CD14-positive monocyte (primary cell): ENCODE results near the gene TRABD2A. TPM values are rescaled to one million over a fixed set of nuclear protein-coding genes. Genes with fewer than 3 reads are reported as not detected.

ENCODE experiments used
- DNase-seq, 3 donors: peaks; one replicate each; pipeline ENCODE4 v3.0.0-alpha.2; 2011 to 2022
- H2AFZ ChIP-seq: 2 replicates; pipeline ENCODE4 v1.6.0; 2012; ENCODE audit warnings: mild to moderate bottlenecking, low read depth, low read length, inconsistent platforms; ENCODE audit not compliant: insufficient read depth, poor library complexity, severe bottlenecking
- H3K27ac ChIP-seq, 2 donors: 1 replicate in 1 of 2; 2 replicates in 1 of 2; pipeline ENCODE4 v1.5.1; 2012 to 2013; ENCODE audit warnings: low read length in 2 of 2, control low read depth in 1 of 2, inconsistent platforms in 1 of 2, low read depth in 1 of 2, mild to moderate bottlenecking in 1 of 2
- H3K27me3 ChIP-seq, 2 donors: one replicate each; pipeline versions ENCODE4 v1.6.0 to v1.6.1; 2011 to 2013; ENCODE audit warnings: low read length in 2 of 2; ENCODE audit not compliant: control insufficient read depth in 2 of 2, insufficient read depth in 2 of 2
- H3K36me3 ChIP-seq, 2 donors: replicated peaks in 1 of 2; 1 replicate in 1 of 2; 2 replicates in 1 of 2; pipeline versions ENCODE4 v1.5.1 to v1.6.1; 2012 to 2013; ENCODE audit warnings: low read length in 2 of 2, control low read depth in 1 of 2, inconsistent platforms in 1 of 2, mild to moderate bottlenecking in 1 of 2; ENCODE audit not compliant: insufficient read depth in 2 of 2, control insufficient read depth in 1 of 2
- H3K4me1 ChIP-seq, 2 donors: 1 replicate in 1 of 2; 2 replicates in 1 of 2; pipeline versions ENCODE4 v1.5.1 to v1.6.1; 2012 to 2013; ENCODE audit warnings: low read length in 2 of 2, control low read depth in 1 of 2, inconsistent platforms in 1 of 2, mild to moderate bottlenecking in 1 of 2, moderate library complexity in 1 of 2; ENCODE audit not compliant: insufficient read depth in 2 of 2, control insufficient read depth in 1 of 2
- H3K4me2 ChIP-seq: replicated peaks from 2 replicates; pipeline ENCODE3; 2012; ENCODE audit warnings: low read length, moderate library complexity, mild to moderate bottlenecking; ENCODE audit not compliant: poor library complexity, severe bottlenecking; ENCODE audit errors: extremely low read depth
- H3K4me3 ChIP-seq, 3 experiments: fragments of 200-600 bp in 1 of 3; sonication (generic) in 1 of 3; replicated peaks in 1 of 3; 1 replicate in 2 of 3; 2 replicates in 1 of 3; pipeline ENCODE4 v1.5.1; 2011 to 2013; ENCODE audit warnings: low read length in 3 of 3, mild to moderate bottlenecking in 3 of 3, control low read depth in 2 of 3, low read depth in 2 of 3, inconsistent platforms in 1 of 3, moderate library complexity in 1 of 3
- H3K79me2 ChIP-seq: 2 replicates; pipeline ENCODE4 v1.6.0; 2012; ENCODE audit warnings: mild to moderate bottlenecking, control low read depth, inconsistent platforms, low read length, moderate library complexity; ENCODE audit not compliant: insufficient read depth
- H3K9ac ChIP-seq: 2 replicates; pipeline ENCODE4 v1.6.0; 2017; ENCODE audit warnings: low read length, mild to moderate bottlenecking; ENCODE audit not compliant: insufficient read depth, poor library complexity, severe bottlenecking
- H3K9me3 ChIP-seq, 2 donors: replicated peaks in 1 of 2; 1 replicate in 1 of 2; 2 replicates in 1 of 2; pipeline versions ENCODE4 v1.5.1 to v1.6.1; 2012 to 2013; ENCODE audit warnings: low read length in 2 of 2, control low read depth in 1 of 2; ENCODE audit not compliant: control insufficient read depth in 1 of 2, insufficient read depth in 1 of 2
- H4K20me1 ChIP-seq: 2 replicates; pipeline ENCODE4 v1.6.0; 2012; ENCODE audit warnings: mild to moderate bottlenecking, low read length, control low read depth, moderate library complexity; ENCODE audit not compliant: insufficient read depth
- H3K27ac Mint-ChIP-seq, 7 donors: one replicate each; pipeline ENCODE4 v1.8.0; 2020; ENCODE audit warnings: mild to moderate bottlenecking in 7 of 7, mixed read lengths in 7 of 7, moderate library complexity in 6 of 7, inconsistent platforms in 2 of 7
- H3K27me3 Mint-ChIP-seq, 3 donors: one replicate each; pipeline ENCODE4 v1.8.0; 2021 to 2022; ENCODE audit warnings: low read depth in 3 of 3, mild to moderate bottlenecking in 3 of 3, mixed read lengths in 3 of 3, moderate library complexity in 3 of 3, inconsistent platforms in 1 of 3
- H3K36me3 Mint-ChIP-seq, 2 donors: one replicate each; pipeline ENCODE4 v1.8.0; 2020; ENCODE audit warnings: mixed read lengths in 2 of 2, inconsistent platforms in 1 of 2, mild to moderate bottlenecking in 1 of 2
- H3K4me1 Mint-ChIP-seq: one replicate; pipeline ENCODE4 v1.8.0; 2020; ENCODE audit warnings: mild to moderate bottlenecking, mixed read lengths
- H3K4me3 Mint-ChIP-seq, 2 donors: one replicate each; pipeline ENCODE4 v1.8.0; 2020; ENCODE audit warnings: mild to moderate bottlenecking in 2 of 2, mixed read lengths in 2 of 2, moderate library complexity in 1 of 2
- H3K9me3 Mint-ChIP-seq, 7 donors: one replicate each; pipeline ENCODE4 v1.8.0; 2020 to 2022; ENCODE audit warnings: mixed read lengths in 7 of 7, mild to moderate bottlenecking in 6 of 7, moderate library complexity in 6 of 7, inconsistent platforms in 2 of 7
- CTCF ChIP-seq: fragments of 200-600 bp; IDR thresholded peaks from one replicate; pipeline ENCODE4 v1.8.0; 2022; ENCODE audit warnings: antibody characterized with exemption, mild to moderate bottlenecking
- WGBS: methylation state at CpG from one replicate; pipeline ENCODE4 v1.1.5; 2013; ENCODE audit warnings: missing lambda C conversion rate; ENCODE audit not compliant: insufficient coverage; 5-methylcytosine and 5-hydroxymethylcytosine counted together
- intact Hi-C, 2 donors: fragments of 100-400 bp; cut with micrococcal nuclease; formaldehyde crosslinking; loops; one replicate each; pipeline versions ENCODE4 v1.15.0 to v1.15.1; 2023
- polyA plus RNA-seq, 3 donors: library from polyadenylated mRNA; depleted of rRNA in 1 of 3; unstranded in 2 of 3; stranded (reverse) in 1 of 3; fragments of 300-500 nt in 2 of 3; fragments of >200 nt in 1 of 3; fragmentation: Illumina TruSeq in 2 of 3; gene quantifications; 1 replicate in 2 of 3; 2 replicates in 1 of 3; pipeline ENCODE4 v1.2.3, GENCODE V29; 2012 to 2021

The TRABD2A gene
- polyA plus RNA-seq, 3 donors: 0.53 to 0.95 (median 0.79) TPM

GRCh38 chr2:84855731-84856130, 25.2 kb downstream of the TRABD2A start:
- Histone ChIP-seq H3K4me3 (no peak overlapping the region), H3K4me1 (peaks cover 21 to 25% of the 10 kb centered on the region in 2 donors), H3K4me2 (no peak overlapping the region), H3K9me3 (peaks cover 19 to 21% of the 10 kb centered on the region in 2 donors), H3K36me3 (no peaks in the 10 kb centered on the region), H3K27me3 (no peaks in the 10 kb centered on the region), H4K20me1 (no peaks in the 10 kb centered on the region), H3K27ac (no peak overlapping the region), H3K79me2 (no peaks in the 10 kb centered on the region), H3K9ac (no peak overlapping the region), H2AFZ (no peak overlapping the region)
- H3K4me1 Mint-ChIP-seq: peaks cover 31% of the 10 kb centered on the region
- no CpG with 5 or more reads among the region's 11 CpGs for WGBS
- H3K9me3 Mint-ChIP-seq: peaks cover 19 to 28% (median 21%) of the 10 kb centered on the region in 7 donors
- peaks cover 2 to 5% (median 3%) of the 10 kb centered on the region in 3 donors for H3K27me3 Mint-ChIP-seq
- no peak overlapping the region for H3K4me3 Mint-ChIP-seq
- intact Hi-C loops: no loop called here
- H3K36me3 Mint-ChIP-seq: peaks cover 4 to 5% of the 10 kb centered on the region in 2 donors
- DNase-seq: no peak
- peak overlapping the region in 1 of 7 donors; percentile 78 for H3K27ac Mint-ChIP-seq
- TF ChIP-seq CTCF: no peak

GRCh38 chr2:84854850-84855249, 26.0 kb downstream of the TRABD2A start:
- intact Hi-C loops: no loop called here

More at GRCh38 chr2:84854850-84855249, 26.0 kb downstream of the TRABD2A start:
- Histone ChIP-seq H3K27me3 (no peaks in the 10 kb centered on the region), H3K9ac (no peak overlapping the region), H3K79me2 (no peaks in the 10 kb centered on the region), H3K9me3 (peaks cover 19 to 21% of the 10 kb centered on the region in 2 donors), H3K4me2 (no peak overlapping the region), H2AFZ (no peak overlapping the region), H3K4me1 (peaks cover 21 to 25% of the 10 kb centered on the region in 2 donors), H3K27ac (no peak overlapping the region), H3K4me3 (no peak overlapping the region), H3K36me3 (no peaks in the 10 kb centered on the region), H4K20me1 (no peaks in the 10 kb centered on the region)
- H3K4me1 Mint-ChIP-seq: peaks cover 31% of the 10 kb centered on the region
- no peak for TF ChIP-seq CTCF
- peaks cover 4 to 5% of the 10 kb centered on the region in 2 donors for H3K36me3 Mint-ChIP-seq
- H3K27ac Mint-ChIP-seq: peak overlapping the region in 1 of 7 donors; percentile 11
- H3K9me3 Mint-ChIP-seq: peaks cover 19 to 32% (median 22%) of the 10 kb centered on the region in 7 donors
- DNase-seq: no peak
- no peak overlapping the region for H3K4me3 Mint-ChIP-seq
- 89% methylated on average over 4 of the region's 4 CpGs for WGBS
- peaks cover 2 to 7% (median 3%) of the 10 kb centered on the region in 3 donors for H3K27me3 Mint-ChIP-seq
